ENCODE data around the gene MAP4K3.

DNA sequence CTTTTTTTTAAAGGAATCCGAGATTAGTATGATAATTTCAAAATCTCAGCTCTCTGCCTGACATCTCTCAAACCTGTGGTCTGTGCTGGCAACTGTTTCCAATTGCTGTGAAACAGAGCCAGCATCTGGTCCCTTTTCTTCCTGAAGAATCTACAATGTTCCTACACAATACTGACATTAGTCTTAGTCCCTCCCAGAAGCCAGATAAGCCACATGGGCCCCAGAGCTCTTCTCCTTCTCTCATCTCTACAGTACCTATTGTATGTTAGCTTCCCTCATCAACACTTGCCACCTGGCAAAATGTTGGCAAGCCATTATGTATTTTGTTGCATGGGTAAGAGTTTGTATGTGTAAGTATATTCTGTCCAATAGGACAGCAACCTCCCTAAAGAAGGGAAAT, 130.5 kb downstream of the MAP4K3 start:
- TF ChIP-seq, protein P1, sequence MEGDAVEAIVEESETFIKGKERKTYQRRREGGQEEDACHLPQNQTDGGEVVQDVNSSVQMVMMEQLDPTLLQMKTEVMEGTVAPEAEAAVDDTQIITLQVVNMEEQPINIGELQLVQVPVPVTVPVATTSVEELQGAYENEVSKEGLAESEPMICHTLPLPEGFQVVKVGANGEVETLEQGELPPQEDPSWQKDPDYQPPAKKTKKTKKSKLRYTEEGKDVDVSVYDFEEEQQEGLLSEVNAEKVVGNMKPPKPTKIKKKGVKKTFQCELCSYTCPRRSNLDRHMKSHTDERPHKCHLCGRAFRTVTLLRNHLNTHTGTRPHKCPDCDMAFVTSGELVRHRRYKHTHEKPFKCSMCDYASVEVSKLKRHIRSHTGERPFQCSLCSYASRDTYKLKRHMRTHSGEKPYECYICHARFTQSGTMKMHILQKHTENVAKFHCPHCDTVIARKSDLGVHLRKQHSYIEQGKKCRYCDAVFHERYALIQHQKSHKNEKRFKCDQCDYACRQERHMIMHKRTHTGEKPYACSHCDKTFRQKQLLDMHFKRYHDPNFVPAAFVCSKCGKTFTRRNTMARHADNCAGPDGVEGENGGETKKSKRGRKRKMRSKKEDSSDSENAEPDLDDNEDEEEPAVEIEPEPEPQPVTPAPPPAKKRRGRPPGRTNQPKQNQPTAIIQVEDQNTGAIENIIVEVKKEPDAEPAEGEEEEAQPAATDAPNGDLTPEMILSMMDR (IDR thresholded peaks at IDR 0.05) = no peak
- TF ChIP-seq POLR2A (IDR thresholded peaks at IDR 0.05) (no peak), POLR2AphosphoS5 (IDR thresholded peaks at IDR 0.05; ENCODE audit: insufficient read depth in 1 of 2, low read depth in 1 of 2) (no peak)

Data from vagina (tissue), 2 donors.